Measurements from ENCODE around the gene ITPKB. TPM values are rescaled to one million over a fixed set of nuclear protein-coding genes. Genes with fewer than 3 reads are reported as not detected.

The ITPKB gene
- total and polyA plus RNA-seq, 4 experiments from 2014 or later, result 52.2 to 159 (median 104) TPM

- POLR2A ChIA-PET (ENCODE audit: partially characterized antibody), result no interaction called here
Observed at GRCh38 chr1:226609836-226610455, 129.1 kb downstream of the ITPKB start.

GRCh38 chr1:226608699-226609505, 130.2 kb downstream of the ITPKB start:
- H3K4me3 Mint-ChIP-seq, result no peak overlapping the region
- Histone ChIP-seq H3K4me3 (ENCODE audit: low read length in 2 of 2) (no peak overlapping the region), H3K9me3 (ENCODE audit: control insufficient read depth in 1 of 2, low read length in 2 of 2) (no peaks in the 10 kb centered on the region), H3K27me3 (ENCODE audit: insufficient read depth, low read length) (no peaks in the 10 kb centered on the region), H3K27ac (ENCODE audit: low read depth, low read length) (no peak overlapping the region), H3K36me3 (ENCODE audit: insufficient read depth, low read length) (no peaks in the 10 kb centered on the region), H3K4me1 (ENCODE audit: insufficient read depth, low read length) (no peaks in the 10 kb centered on the region)
- POLR2A ChIA-PET (ENCODE audit: partially characterized antibody), result interaction anchor here (1.3 kb wide), 1 partner anchor 184 kb away, joined by 9 read pairs; no protein-coding TSS in a partner anchor
- no peaks in the 10 kb centered on the region for H3K4me1 Mint-ChIP-seq
- intact Hi-C loops (cut with micrococcal nuclease), result loop anchor here (2.0 to 5.0 kb wide), 2 partner anchors 62 to 482 kb away; no protein-coding TSS in a partner anchor
- H3K36me3 Mint-ChIP-seq, result no peaks in the 10 kb centered on the region
- CTCF ChIA-PET (ENCODE audit: partially characterized antibody), result interaction anchor here (0.8 to 4.1 kb wide), 23 partner anchors 9 to 484 kb away, joined by 3 to 28 read pairs (median 4); partner anchors contain the start of gene STUM
- H3K27ac Mint-ChIP-seq, result peak overlapping the region in 2 of 7 donors; percentile 8 to 55
- peaks cover 0 to 9% of the 10 kb centered on the region in 2 donors for H3K27me3 Mint-ChIP-seq
- DNase-seq, result peak; percentile 56 to 65 (median 62)
- peaks cover 0 to 2% (median 0%) of the 10 kb centered on the region in 8 donors for H3K9me3 Mint-ChIP-seq

More at GRCh38 chr1:226609836-226610455, 129.1 kb downstream of the ITPKB start:
- Histone ChIP-seq H3K4me1 (ENCODE audit: insufficient read depth, low read length) (no peaks in the 10 kb centered on the region), H3K36me3 (ENCODE audit: insufficient read depth, low read length) (no peaks in the 10 kb centered on the region), H3K9me3 (ENCODE audit: control insufficient read depth in 1 of 2, low read length in 2 of 2) (no peaks in the 10 kb centered on the region), H3K4me3 (ENCODE audit: low read length in 2 of 2) (no peak overlapping the region), H3K27me3 (ENCODE audit: insufficient read depth, low read length) (no peaks in the 10 kb centered on the region), H3K27ac (ENCODE audit: low read depth, low read length) (no peak overlapping the region)
- peaks cover 0 to 9% of the 10 kb centered on the region in 2 donors for H3K27me3 Mint-ChIP-seq
- H3K9me3 Mint-ChIP-seq, result peaks cover 0 to 2% (median 0%) of the 10 kb centered on the region in 8 donors
- CTCF ChIA-PET (ENCODE audit: partially characterized antibody), result interaction anchor here (0.8 to 4.1 kb wide), 18 partner anchors 15 to 485 kb away, joined by 3 to 28 read pairs (median 4); partner anchors contain the start of gene STUM
- intact Hi-C loops (cut with micrococcal nuclease), result loop anchor here (2.0 to 5.0 kb wide), 2 partner anchors 63 to 483 kb away; no protein-coding TSS in a partner anchor
- DNase-seq, result peak in 1 of 5 donors; percentile 17
- no peak overlapping the region for H3K4me3 Mint-ChIP-seq
- no peaks in the 10 kb centered on the region for H3K36me3 Mint-ChIP-seq
- H3K4me1 Mint-ChIP-seq, result no peaks in the 10 kb centered on the region
- peak overlapping the region in 1 of 7 donors; percentile 51 for H3K27ac Mint-ChIP-seq

DNA sequence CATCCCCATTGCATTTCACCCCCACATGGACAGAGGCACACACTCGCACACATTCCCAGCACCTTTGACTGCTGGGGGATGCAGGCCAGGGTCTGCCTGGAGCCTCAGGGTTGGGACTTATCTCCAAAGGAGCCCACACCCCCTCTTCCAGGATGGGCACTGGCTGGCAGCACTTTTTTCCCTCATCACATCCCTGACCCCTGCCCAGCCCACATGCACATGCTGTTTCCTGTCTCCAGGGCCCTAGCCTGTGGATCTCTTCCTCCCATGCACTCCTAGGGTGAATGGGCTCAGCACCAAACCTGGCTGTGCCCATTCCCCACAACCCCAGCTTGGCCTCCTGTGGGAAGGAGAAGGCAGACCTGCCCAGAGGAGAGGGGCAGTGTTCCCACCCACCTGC, 131.3 kb downstream of the ITPKB start:
- Mint-ChIP-seq H3K9me3 (peaks cover 0 to 2% (median 0%) of the 10 kb centered on the region in 8 donors), H3K4me3 (peak overlapping the region in 2 of 8 donors; percentile 31 to 45), H3K36me3 (no peaks in the 10 kb centered on the region), H3K27ac (peak overlapping the region in 1 of 7 donors; percentile 77), H3K4me1 (no peaks in the 10 kb centered on the region), H3K27me3 (peaks cover 0 to 9% of the 10 kb centered on the region in 2 donors)
- H3K27me3 ChIP-seq (ENCODE audit: insufficient read depth, low read length), result no peaks in the 10 kb centered on the region
- H3K4me1 ChIP-seq (ENCODE audit: insufficient read depth, low read length), result no peaks in the 10 kb centered on the region
- H3K27ac ChIP-seq (ENCODE audit: low read depth, low read length), result no peak overlapping the region
- no peaks in the 10 kb centered on the region for H3K9me3 ChIP-seq (ENCODE audit: control insufficient read depth in 1 of 2, low read length in 2 of 2)
- CTCF ChIA-PET (ENCODE audit: partially characterized antibody), result interaction anchor here (0.9 to 4.1 kb wide), 9 partner anchors 8 to 275 kb away, joined by 3 to 28 read pairs (median 8); partner anchors contain the start of gene STUM
- H3K36me3 ChIP-seq (ENCODE audit: insufficient read depth, low read length), result no peaks in the 10 kb centered on the region
- POLR2A ChIA-PET (ENCODE audit: partially characterized antibody), result interaction anchor here (1.3 kb wide), 1 partner anchor 183 kb away, joined by 9 read pairs; no protein-coding TSS in a partner anchor
- intact Hi-C loops (cut with micrococcal nuclease), result loop anchor here (2.0 to 5.0 kb wide), 2 partner anchors 61 to 481 kb away; no protein-coding TSS in a partner anchor
- DNase-seq, result no peak
- H3K4me3 ChIP-seq (ENCODE audit: low read length in 2 of 2), result no peak overlapping the region

GRCh38 chr1:226607268-226607660, 131.8 kb downstream of the ITPKB start:
- H3K36me3 Mint-ChIP-seq, result no peaks in the 10 kb centered on the region
- no peak overlapping the region for H3K4me3 Mint-ChIP-seq
- ChIA-PET POLR2A (ENCODE audit: partially characterized antibody) (no interaction called here), CTCF (ENCODE audit: partially characterized antibody) (interaction anchor here (0.9 to 4.1 kb wide), 4 partner anchors 19 to 187 kb away, joined by 3 to 25 read pairs (median 8); partner anchors contain the start of gene STUM)
- H3K27me3 ChIP-seq (ENCODE audit: insufficient read depth, low read length), result no peaks in the 10 kb centered on the region
- no peaks in the 10 kb centered on the region for H3K36me3 ChIP-seq (ENCODE audit: insufficient read depth, low read length)
- H3K27ac ChIP-seq (ENCODE audit: low read depth, low read length), result no peak overlapping the region
- peaks cover 0 to 2% (median 0%) of the 10 kb centered on the region in 8 donors for H3K9me3 Mint-ChIP-seq
- H3K4me1 ChIP-seq (ENCODE audit: insufficient read depth, low read length), result no peaks in the 10 kb centered on the region
- H3K4me1 Mint-ChIP-seq, result no peaks in the 10 kb centered on the region
- intact Hi-C loops (cut with micrococcal nuclease), result loop anchor here (5.0 kb wide), 1 partner anchor 480 kb away; no protein-coding TSS in a partner anchor
- no peak overlapping the region for H3K4me3 ChIP-seq (ENCODE audit: low read length in 2 of 2)
- no peaks in the 10 kb centered on the region for H3K9me3 ChIP-seq (ENCODE audit: control insufficient read depth in 1 of 2, low read length in 2 of 2)
- H3K27ac Mint-ChIP-seq, result peak overlapping the region in 2 of 7 donors; percentile 17 to 77
- DNase-seq, result no peak
- peaks cover 0 to 9% of the 10 kb centered on the region in 2 donors for H3K27me3 Mint-ChIP-seq

DNA sequence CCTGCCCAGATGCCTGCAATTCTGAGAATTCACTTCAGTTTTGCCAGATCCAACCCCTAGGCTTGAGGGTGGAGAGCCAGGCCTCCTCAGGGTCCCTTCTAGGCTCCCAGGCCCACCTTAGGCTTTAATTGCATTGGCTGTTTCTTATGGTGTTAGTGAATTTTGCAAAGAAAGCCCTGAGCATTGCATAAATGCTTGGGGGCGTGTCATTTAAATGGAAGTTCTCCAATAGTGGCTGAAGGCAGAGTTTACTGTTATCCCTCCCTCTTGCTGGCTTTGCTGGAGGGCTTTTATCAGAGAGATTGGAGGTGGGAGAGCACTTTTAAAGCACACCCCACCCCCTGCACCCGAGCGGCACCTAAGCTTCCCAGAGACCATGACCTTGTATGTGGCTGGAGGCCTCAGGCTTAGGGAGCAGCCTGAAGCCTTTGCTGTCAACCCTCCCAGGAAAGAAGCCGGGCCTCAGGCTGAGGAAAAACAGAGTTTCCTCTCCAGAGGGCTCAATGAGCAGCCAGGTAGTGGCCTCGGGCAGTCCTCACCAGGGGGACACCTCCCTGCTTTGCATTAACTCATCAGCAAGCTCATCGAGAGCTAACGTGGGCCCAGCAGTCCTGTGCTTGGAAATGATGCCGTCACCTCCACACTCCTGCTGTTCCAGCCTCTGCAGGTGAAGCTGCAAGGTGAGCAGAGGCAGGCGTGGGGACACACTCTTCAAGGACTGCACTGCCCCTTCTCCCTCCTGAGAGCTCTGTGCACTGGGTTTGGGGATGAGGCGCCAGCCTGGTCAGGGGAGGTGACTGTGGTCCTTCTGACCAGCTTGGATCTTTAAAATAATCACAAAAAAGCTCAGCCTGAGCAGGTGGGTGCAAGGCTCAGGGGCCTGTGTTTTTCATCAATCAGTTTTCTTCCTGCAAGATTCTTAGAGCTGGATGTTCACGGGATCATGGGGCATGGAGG, 132.5 kb downstream of the ITPKB start:
- POLR2A ChIA-PET (ENCODE audit: partially characterized antibody), result no interaction called here
- Mint-ChIP-seq H3K4me3 (no peak overlapping the region), H3K9me3 (peaks cover 0 to 2% (median 0%) of the 10 kb centered on the region in 8 donors), H3K4me1 (no peaks in the 10 kb centered on the region), H3K36me3 (no peaks in the 10 kb centered on the region), H3K27ac (peak overlapping the region in 1 of 7 donors; percentile 17), H3K27me3 (peaks cover 0 to 9% of the 10 kb centered on the region in 2 donors)
- H3K4me3 ChIP-seq (ENCODE audit: low read length in 2 of 2), result no peak overlapping the region
- intact Hi-C loops (cut with micrococcal nuclease), result loop anchor here (5.0 kb wide), 1 partner anchor 479 kb away; no protein-coding TSS in a partner anchor
- CTCF ChIA-PET (ENCODE audit: partially characterized antibody), result interaction anchor here (0.9 to 4.1 kb wide), 4 partner anchors 20 to 186 kb away, joined by 3 to 25 read pairs (median 8); partner anchors contain the start of gene STUM
- no peaks in the 10 kb centered on the region for H3K4me1 ChIP-seq (ENCODE audit: insufficient read depth, low read length)
- no peaks in the 10 kb centered on the region for H3K36me3 ChIP-seq (ENCODE audit: insufficient read depth, low read length)
- DNase-seq, result no peak
- no peak overlapping the region for H3K27ac ChIP-seq (ENCODE audit: low read depth, low read length)
- no peaks in the 10 kb centered on the region for H3K9me3 ChIP-seq (ENCODE audit: control insufficient read depth in 1 of 2, low read length in 2 of 2)
- H3K27me3 ChIP-seq (ENCODE audit: insufficient read depth, low read length), result no peaks in the 10 kb centered on the region

DNA sequence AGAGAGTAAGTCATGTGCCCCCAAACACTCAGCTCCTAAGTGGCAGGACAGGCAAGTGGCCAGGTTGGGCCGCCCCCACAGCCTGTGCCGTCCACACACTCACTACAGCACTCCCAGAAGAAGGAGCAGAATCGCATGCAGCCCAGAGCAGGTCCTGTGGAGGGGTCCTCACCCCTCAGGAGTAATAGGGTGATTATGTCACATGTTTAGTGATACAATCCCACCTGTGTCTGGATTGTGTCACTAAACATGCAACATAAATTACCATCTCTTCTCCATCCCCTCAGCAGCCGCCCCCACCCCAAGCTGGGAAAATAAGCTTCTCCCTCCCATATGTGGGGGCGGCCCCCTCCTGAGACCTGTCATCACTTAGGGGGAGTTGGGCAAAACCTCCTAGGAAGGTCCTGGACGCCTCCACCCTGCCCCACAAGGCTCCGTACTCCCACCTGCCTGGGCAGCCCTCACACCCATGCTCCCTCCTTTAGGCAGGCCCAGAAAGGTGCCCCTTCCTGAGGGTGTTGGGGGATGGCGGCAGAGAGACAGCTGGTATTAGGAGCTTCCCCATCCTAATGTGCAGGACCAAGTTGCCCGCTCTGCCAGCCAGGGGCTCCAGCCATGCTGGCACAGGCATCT, 133.6 kb downstream of the ITPKB start:
- ChIA-PET POLR2A (ENCODE audit: partially characterized antibody) (no interaction called here), CTCF (ENCODE audit: partially characterized antibody) (interaction anchor here (1.0 to 3.4 kb wide), 4 partner anchors 9 to 197 kb away, joined by 3 to 13 read pairs (median 4); partner anchors contain the start of gene PARP1)
- Histone ChIP-seq H3K4me1 (ENCODE audit: insufficient read depth, low read length) (no peaks in the 10 kb centered on the region), H3K27ac (ENCODE audit: low read depth, low read length) (no peak overlapping the region), H3K4me3 (ENCODE audit: low read length in 2 of 2) (no peak overlapping the region), H3K9me3 (ENCODE audit: control insufficient read depth in 1 of 2, low read length in 2 of 2) (no peaks in the 10 kb centered on the region), H3K27me3 (ENCODE audit: insufficient read depth, low read length) (no peaks in the 10 kb centered on the region), H3K36me3 (ENCODE audit: insufficient read depth, low read length) (no peaks in the 10 kb centered on the region)
- no peak for DNase-seq
- peaks cover 0 to 2% (median 0%) of the 10 kb centered on the region in 8 donors for H3K9me3 Mint-ChIP-seq
- H3K27ac Mint-ChIP-seq, result no peak overlapping the region
- intact Hi-C loops (cut with micrococcal nuclease), result loop anchor here (5.0 kb wide), 1 partner anchor 478 kb away; no protein-coding TSS in a partner anchor
- H3K27me3 Mint-ChIP-seq, result peaks cover 0 to 9% of the 10 kb centered on the region in 2 donors
- H3K4me1 Mint-ChIP-seq, result no peaks in the 10 kb centered on the region
- no peaks in the 10 kb centered on the region for H3K36me3 Mint-ChIP-seq
- no peak overlapping the region for H3K4me3 Mint-ChIP-seq
